Erythroblast (primary cell): ENCODE data around the gene LCOR.

Experiments used
- GATA1 ChIP-seq: IDR thresholded peaks from 2 replicates; pipeline ENCODE4 v1.6.1; 2011; ENCODE audit warnings: low read depth, mild to moderate bottlenecking, control low read depth, low read length, moderate library complexity
- POLR2A ChIP-seq: IDR thresholded peaks from 2 replicates; pipeline ENCODE4 v1.6.1; 2011; ENCODE audit warnings: mild to moderate bottlenecking, low read length

DNA sequence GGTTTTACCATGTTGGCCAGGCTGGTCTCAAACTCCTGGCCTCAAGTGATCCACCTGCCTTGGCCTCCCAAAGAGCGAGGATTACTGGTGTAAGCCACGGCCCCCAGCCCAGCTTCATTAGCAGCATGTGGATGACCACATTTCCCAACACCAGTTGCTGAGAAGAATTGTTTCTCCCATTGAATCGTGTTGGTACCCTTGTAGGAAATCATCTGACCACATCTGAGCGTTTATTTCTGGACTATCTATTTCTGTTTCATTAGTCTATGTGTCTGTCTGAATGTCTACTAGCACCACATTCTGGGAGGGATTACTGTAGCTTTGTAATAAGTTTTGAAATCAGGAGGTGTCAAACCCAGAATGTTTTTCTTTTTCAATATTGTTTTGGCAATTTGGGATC, 89.6 kb downstream of the LCOR start:
- no peak for TF ChIP-seq POLR2A
- no peak for TF ChIP-seq GATA1
